GM13977 (cell line): ENCODE results near the gene CCDC69.
"Not testable (repeated sequence)": the region's sequence is repeated elsewhere in the genome, so short reads cannot be mapped to it uniquely, and the experiment has no call there.

Experiments
- DNase-seq: peaks from one replicate; pipeline ENCODE4 v3.0.0; 2012; ENCODE audit warnings: low spot score
- in situ Hi-C: fragments of 300-500 bp; cut with MboI; formaldehyde crosslinking; loops from one replicate; pipeline ENCODE4 v1.12.0; 2022; ENCODE audit warnings: low sequenced_read_pairs, low pct_unique_long_range_greater_than_20kb, mixed read lengths, inconsistent platforms; ENCODE audit not compliant: unreplicated experiment
- TF ChIP-seq, protein P1 (sequence below): IDR thresholded peaks from 2 replicates; pipeline ENCODE4 v1.5.1; 2012; ENCODE audit warnings: mild to moderate bottlenecking, control low read depth; ENCODE audit not compliant: insufficient read depth; ENCODE audit errors: extremely low read depth, missing control alignments

CCDC69 gene

DNA sequence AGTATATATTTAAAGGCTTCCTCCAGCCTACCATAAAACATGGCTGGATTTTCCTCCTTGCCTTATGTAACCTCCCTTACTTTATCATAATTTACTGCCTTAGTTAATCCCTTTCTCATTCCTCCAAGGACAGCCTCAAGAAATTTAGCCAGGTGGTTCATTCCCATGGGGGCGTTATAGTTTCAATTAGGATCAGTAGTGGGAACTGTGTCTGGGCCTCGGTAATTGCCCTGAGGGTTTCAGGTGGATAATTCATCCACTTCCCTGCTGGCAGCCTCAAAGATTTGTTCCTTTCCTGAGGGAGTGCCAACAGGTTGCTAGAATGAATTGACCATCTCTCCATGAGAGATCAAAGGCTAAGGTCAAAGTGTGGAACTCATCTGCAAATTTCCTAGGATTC lies 24.8 kb upstream of the CCDC69 start:
- DNase-seq, result no peak
- TF ChIP-seq, protein P1, sequence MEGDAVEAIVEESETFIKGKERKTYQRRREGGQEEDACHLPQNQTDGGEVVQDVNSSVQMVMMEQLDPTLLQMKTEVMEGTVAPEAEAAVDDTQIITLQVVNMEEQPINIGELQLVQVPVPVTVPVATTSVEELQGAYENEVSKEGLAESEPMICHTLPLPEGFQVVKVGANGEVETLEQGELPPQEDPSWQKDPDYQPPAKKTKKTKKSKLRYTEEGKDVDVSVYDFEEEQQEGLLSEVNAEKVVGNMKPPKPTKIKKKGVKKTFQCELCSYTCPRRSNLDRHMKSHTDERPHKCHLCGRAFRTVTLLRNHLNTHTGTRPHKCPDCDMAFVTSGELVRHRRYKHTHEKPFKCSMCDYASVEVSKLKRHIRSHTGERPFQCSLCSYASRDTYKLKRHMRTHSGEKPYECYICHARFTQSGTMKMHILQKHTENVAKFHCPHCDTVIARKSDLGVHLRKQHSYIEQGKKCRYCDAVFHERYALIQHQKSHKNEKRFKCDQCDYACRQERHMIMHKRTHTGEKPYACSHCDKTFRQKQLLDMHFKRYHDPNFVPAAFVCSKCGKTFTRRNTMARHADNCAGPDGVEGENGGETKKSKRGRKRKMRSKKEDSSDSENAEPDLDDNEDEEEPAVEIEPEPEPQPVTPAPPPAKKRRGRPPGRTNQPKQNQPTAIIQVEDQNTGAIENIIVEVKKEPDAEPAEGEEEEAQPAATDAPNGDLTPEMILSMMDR, result no peak
- in situ Hi-C loops, result no loop called here

DNA sequence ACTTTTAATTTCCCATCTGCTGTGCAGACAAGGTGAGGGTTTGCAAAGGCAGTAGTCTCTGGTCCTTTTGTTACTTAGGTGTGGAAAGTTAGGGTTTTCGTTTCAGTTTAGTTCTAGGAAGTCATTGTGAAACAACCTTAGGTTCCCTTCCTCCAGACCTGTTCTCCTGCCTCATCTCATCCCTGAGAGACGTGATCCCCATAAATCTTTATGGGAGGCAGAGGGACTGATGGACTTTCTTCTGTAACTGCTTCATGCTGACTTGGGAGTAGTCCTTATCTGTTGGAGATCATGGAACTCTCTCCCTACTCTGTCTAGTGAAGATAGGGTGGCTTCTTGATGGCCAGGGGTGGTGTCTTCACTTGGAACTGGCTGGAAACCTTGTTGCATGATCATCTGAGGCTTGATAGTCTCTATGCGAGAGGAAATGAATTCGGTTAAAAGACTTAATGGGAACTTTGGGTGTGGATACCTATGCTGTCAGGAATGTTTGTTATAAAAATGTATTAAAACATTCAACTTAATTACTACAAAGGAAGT lies 21.9 kb upstream of the CCDC69 start:
- TF ChIP-seq, protein P1, result no peak
- DNase-seq, result no peak
- in situ Hi-C loops, result no loop called here

DNA sequence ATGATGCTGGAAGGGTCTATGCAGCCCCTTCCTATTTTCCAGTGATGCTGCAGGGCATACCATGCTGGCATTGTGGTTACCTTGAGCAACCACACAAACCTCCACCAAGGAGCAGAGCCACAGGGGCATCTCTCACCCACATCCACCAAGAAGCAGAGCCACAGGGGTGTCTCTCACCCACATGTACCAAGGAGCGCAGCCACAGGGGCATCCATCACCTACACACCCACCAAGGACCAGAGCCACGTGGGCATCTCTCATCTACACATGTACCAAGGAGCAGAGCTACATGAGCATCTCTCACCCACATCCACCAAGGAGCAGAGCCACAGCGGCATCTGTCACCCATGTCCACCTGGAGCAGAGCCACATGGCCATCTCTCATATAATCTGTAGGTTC lies 20.3 kb upstream of the CCDC69 start:
- DNase-seq, result no peak
- in situ Hi-C loops, result no loop called here
- TF ChIP-seq, protein P1, result no peak

DNA sequence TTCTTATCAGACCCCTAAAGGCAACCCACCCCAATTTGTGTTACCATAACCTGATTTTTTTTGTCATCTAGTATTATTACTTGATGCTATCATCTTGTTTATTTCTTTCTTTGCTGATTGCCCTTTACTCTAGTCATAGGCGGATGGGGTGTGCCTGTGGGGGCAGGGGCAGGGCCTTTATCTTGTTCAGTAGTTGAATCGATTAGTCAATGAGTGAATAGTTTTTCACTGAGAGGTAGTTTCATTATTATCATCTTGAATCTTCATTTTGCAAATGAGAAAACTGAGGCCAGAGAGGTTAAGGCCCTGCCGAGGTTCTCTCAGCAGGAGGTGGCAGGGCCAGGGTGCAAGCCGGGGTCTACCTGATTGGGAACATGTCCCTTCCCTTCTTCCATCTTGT lies 19.7 kb upstream of the CCDC69 start:
- TF ChIP-seq, protein P1, result no peak
- no peak for DNase-seq
- in situ Hi-C loops, result no loop called here

DNA sequence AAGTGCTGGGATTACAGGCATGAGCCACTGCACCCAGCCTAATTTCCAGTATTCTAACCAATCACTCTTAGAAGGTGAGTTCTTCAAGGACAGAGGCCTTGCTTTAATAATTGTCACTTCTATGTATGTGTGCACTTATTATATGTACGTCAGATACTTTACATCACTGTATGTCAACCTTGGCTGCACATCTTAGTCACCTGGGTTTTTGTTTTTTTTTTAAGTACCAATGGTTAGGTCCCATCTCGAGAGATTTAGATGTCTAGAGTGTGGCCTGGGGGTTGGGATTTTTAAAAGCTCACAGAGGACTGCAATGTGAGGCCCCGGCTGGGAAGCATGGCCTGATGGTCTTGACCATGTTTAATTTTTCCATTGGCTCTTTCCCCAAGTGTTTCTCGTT lies 19.2 kb upstream of the CCDC69 start:
- TF ChIP-seq, protein P1, result no peak
- DNase-seq, result no peak
- in situ Hi-C loops, result no loop called here

DNA sequence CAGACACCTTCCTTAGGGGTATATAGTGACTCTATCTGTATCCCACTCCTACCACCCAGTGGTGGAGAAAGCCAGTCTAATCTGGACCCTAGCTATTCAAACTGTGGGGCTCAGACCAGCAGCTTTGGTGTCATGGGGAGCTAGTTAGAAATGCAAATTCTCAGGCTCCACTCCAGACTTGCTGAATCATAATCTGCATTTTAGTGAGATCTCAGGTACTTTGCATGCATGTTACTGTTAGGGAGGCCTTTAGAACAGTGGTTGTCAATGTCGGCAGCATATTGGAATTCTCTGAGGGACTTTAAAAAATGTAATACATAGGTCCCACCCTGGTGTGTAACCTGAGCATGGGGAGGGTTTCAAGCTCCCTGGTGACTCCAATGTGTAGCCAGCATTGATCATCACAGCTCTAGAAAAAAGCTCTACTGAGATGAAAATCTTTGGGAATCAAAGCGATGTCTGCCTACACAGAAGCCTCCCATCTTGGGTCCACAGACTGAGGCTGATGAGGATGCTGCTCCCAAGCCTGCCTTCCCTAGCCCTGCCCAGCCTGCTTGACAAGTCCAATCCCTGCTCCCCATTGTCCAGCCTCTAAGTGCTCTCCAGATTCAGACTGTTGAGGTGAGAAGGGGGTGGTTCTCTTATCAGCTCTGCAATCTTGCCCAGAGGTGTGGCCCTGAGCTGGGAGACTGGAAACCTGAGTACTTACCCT lies 17.2 kb upstream of the CCDC69 start:
- no peak for DNase-seq
- TF ChIP-seq, protein P1, result no peak
- in situ Hi-C loops, result no loop called here

DNA sequence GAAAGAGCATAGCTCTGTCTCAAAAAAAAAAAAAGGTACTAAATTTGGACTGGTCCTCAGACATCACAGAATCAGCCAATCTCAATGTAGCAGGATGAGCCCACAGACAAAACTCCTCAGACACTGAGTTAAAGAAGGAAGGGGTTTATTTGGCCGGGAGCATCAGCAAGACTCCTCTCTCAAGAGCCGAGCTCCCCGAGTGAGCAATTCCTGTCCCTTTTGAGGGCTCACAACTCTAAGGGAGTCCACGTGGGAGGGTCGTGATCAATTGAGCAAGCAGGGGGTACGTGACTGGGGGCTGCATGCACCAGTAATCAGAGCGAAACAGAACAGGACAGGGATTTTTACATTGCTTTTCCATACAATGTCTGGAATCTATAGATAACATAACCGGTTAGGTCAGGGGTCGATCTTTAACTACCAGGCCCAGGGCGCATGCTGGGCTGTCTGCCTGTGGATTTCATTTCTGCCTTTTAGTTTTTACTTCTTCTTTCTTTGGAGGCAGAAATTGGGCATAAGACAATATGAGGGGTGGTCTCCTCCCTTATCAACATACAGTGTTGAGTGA lies 16.5 kb upstream of the CCDC69 start:
- DNase-seq, in situ Hi-C loops: not testable (repeated sequence)
